NCI-H226 (cell line): Measurements from ENCODE around the gene IPO11.
A peak's percentile ranks its signal among the peaks of the same experiment; 100 is the strongest.

Experiments used
- DNase-seq: peaks from one replicate; pipeline ENCODE4 v3.0.0-alpha.2; 2015

Gene IPO11

GRCh38 chr5:62575066-62575465, 162.5 kb downstream of the IPO11 start:
- no peak for DNase-seq

GRCh38 chr5:62575489-62575888, 162.9 kb downstream of the IPO11 start:
- DNase-seq: no peak

- DNase-seq: no peak
Observed at GRCh38 chr5:62576570-62577170, 164.1 kb downstream of the IPO11 start.

- DNase-seq: no peak
Observed at GRCh38 chr5:62577488-62577887, 164.9 kb downstream of the IPO11 start.

GRCh38 chr5:62578540-62578939, 166.0 kb downstream of the IPO11 start, which contains the start of gene LRRC70:
Gene LRRC70 (plus strand): TSS chr5:62578819. CDS start chr5:62579439, 620 bp downstream.
- no peak for DNase-seq

- DNase-seq: no peak
Observed at GRCh38 chr5:62579761-62580160, 167.2 kb downstream of the IPO11 start.

GRCh38 chr5:62581836-62582597, 169.5 kb downstream of the IPO11 start:
- no peak for DNase-seq

- no peak for DNase-seq
Observed at GRCh38 chr5:62584391-62584790, 171.8 kb downstream of the IPO11 start.

GRCh38 chr5:62585306-62585705, 172.7 kb downstream of the IPO11 start:
- no peak for DNase-seq

- peak; percentile 35 for DNase-seq
Observed at GRCh38 chr5:62585751-62586150, 173.2 kb downstream of the IPO11 start.

GRCh38 chr5:62587737-62588136, 175.2 kb downstream of the IPO11 start:
- DNase-seq: no peak

- no peak for DNase-seq
Observed at GRCh38 chr5:62588668-62589067, 176.1 kb downstream of the IPO11 start.

- no peak for DNase-seq
Observed at GRCh38 chr5:62589504-62589903, 176.9 kb downstream of the IPO11 start.

GRCh38 chr5:62590387-62590786, 177.8 kb downstream of the IPO11 start:
- no peak for DNase-seq

- no peak for DNase-seq
Observed at GRCh38 chr5:62592558-62592957, 180.0 kb downstream of the IPO11 start.

- no peak for DNase-seq
Observed at GRCh38 chr5:62593331-62593730, 180.8 kb downstream of the IPO11 start.

GRCh38 chr5:62594364-62594984, 181.9 kb downstream of the IPO11 start:
- DNase-seq: no peak

GRCh38 chr5:62596096-62596495, 183.5 kb downstream of the IPO11 start:
- no peak for DNase-seq

- DNase-seq: no peak
Observed at GRCh38 chr5:62596691-62597090, 184.1 kb downstream of the IPO11 start.

- DNase-seq: no peak
Observed at GRCh38 chr5:62597314-62597713, 184.8 kb downstream of the IPO11 start.

GRCh38 chr5:62600560-62601252, 188.1 kb downstream of the IPO11 start:
- no peak for DNase-seq

GRCh38 chr5:62603934-62604333, 191.4 kb downstream of the IPO11 start:
- DNase-seq: no peak

- no peak for DNase-seq
Observed at GRCh38 chr5:62605638-62606037, 193.1 kb downstream of the IPO11 start.

- no peak for DNase-seq
Observed at GRCh38 chr5:62606878-62607277, 194.3 kb downstream of the IPO11 start.
